Keratinocyte (primary cell): ENCODE measurements around the gene SCPEP1. TPM values are rescaled to one million over a fixed set of nuclear protein-coding genes. Genes with fewer than 3 reads are reported as not detected.

ENCODE experiments used
- DNase-seq: peaks from one replicate; pipeline ENCODE4 v3.0.0-alpha.2; 2011; ENCODE audit warnings: low read depth, missing footprints, low spot score
- FAIRE-seq: peaks from 2 replicates; lab custom pipeline; 2011; peaks lifted over from hg19 to GRCh38; lab: Jason Lieb, UNC
- H2AFZ ChIP-seq: 2 replicates; pipeline ENCODE4 v1.6.0; 2012; ENCODE audit warnings: low read length, control low read depth, inconsistent platforms; ENCODE audit not compliant: control insufficient read depth
- H3K27ac ChIP-seq: 2 replicates; pipeline ENCODE4 v1.5.1; 2011; ENCODE audit warnings: low read length; ENCODE audit not compliant: control insufficient read depth, insufficient read depth
- H3K27me3 ChIP-seq: 3 replicates; pipeline ENCODE4 v1.6.0; 2011; ENCODE audit warnings: low read length; ENCODE audit not compliant: control insufficient read depth, insufficient read depth; ENCODE audit errors: extremely low read depth
- H3K36me3 ChIP-seq, 2 experiments: 2 replicates in 1 of 2; 3 replicates in 1 of 2; pipeline ENCODE4 v1.5.1; 2011; ENCODE audit warnings: low read length in 2 of 2, mild to moderate bottlenecking in 1 of 2; ENCODE audit not compliant: control insufficient read depth in 2 of 2, insufficient read depth in 2 of 2; ENCODE audit errors: extremely low read depth in 1 of 2
- H3K4me1 ChIP-seq: 3 replicates; pipeline ENCODE4 v1.5.1; 2011; ENCODE audit warnings: low read length; ENCODE audit not compliant: control insufficient read depth, insufficient read depth; ENCODE audit errors: extremely low read depth
- H3K4me2 ChIP-seq: 3 replicates; pipeline ENCODE4 v1.6.0; 2011; ENCODE audit warnings: low read depth, low read length; ENCODE audit not compliant: control insufficient read depth, insufficient read depth; ENCODE audit errors: extremely low read depth
- H3K4me3 ChIP-seq, 3 experiments: fragments of 200-600 bp in 1 of 3; sonication (generic) in 1 of 3; 2 replicates in 2 of 3; 3 replicates in 1 of 3; pipeline ENCODE4 v1.5.1; 2011 to 2016; ENCODE audit warnings: low read length in 3 of 3, mild to moderate bottlenecking in 3 of 3, control low read depth in 2 of 3, inconsistent platforms in 1 of 3, low read depth in 1 of 3, mixed read lengths in 1 of 3, mixed run types in 1 of 3, moderate library complexity in 1 of 3; ENCODE audit not compliant: control insufficient read depth in 2 of 3, insufficient read depth in 2 of 3; ENCODE audit errors: extremely low read depth in 1 of 3
- H3K79me2 ChIP-seq: 2 replicates; pipeline ENCODE4 v1.6.0; 2012; ENCODE audit warnings: low read length; ENCODE audit not compliant: control insufficient read depth, insufficient read depth
- H3K9ac ChIP-seq: 3 replicates; pipeline ENCODE4 v1.6.0; 2011; ENCODE audit warnings: low read length; ENCODE audit not compliant: control insufficient read depth, insufficient read depth; ENCODE audit errors: extremely low read depth
- H3K9me1 ChIP-seq: 3 replicates; pipeline ENCODE4 v1.6.0; 2011; ENCODE audit warnings: low read length; ENCODE audit not compliant: control insufficient read depth, insufficient read depth; ENCODE audit errors: extremely low read depth
- H3K9me3 ChIP-seq: 2 replicates; pipeline ENCODE4 v1.5.1; 2012; ENCODE audit warnings: low read depth, low read length; ENCODE audit not compliant: control insufficient read depth
- H4K20me1 ChIP-seq: 3 replicates; pipeline ENCODE4 v1.6.0; 2011; ENCODE audit warnings: low read length; ENCODE audit not compliant: control insufficient read depth, insufficient read depth; ENCODE audit errors: extremely low read depth
- EZH2 ChIP-seq: IDR thresholded peaks from one replicate; pipeline ENCODE4 v1.6.1; 2012; ENCODE audit warnings: inconsistent platforms, mild to moderate bottlenecking, low read length, moderate library complexity
- dilution Hi-C: fragments of 300-500 bp; cut with MboI; formaldehyde crosslinking; loops from one replicate; pipeline ENCODE4 v1.7.0; 2020; ENCODE audit warnings: low sequenced_read_pairs; ENCODE audit not compliant: extremely low pct_ligation_motif_present
- polyA plus RNA-seq, 5 experiments: library from polyadenylated mRNA; depleted of rRNA in 3 of 5; stranded (reverse) in 3 of 5; stranded (forward) in 1 of 5; unstranded in 1 of 5; fragments of >200 nt; gene quantifications; 1 replicate in 1 of 5; 2 replicates in 3 of 5; 3 replicates in 1 of 5; pipeline versions ENCODE4 v1.2.1 to v1.2.3, GENCODE V29; 2011 to 2012; ENCODE audit warnings: missing spikeins in 2 of 5, low read depth in 1 of 5, low replicate concordance in 1 of 5
- TF ChIP-seq, protein P1 (sequence below), 3 experiments: IDR thresholded peaks in 1 of 3; conservative IDR thresholded peaks in 1 of 3; optimal IDR thresholded peaks in 1 of 3; 2 replicates in 2 of 3; 3 replicates in 1 of 3; pipeline versions ENCODE3 to v1.5.1; 2011; ENCODE audit warnings: low read length in 3 of 3, mild to moderate bottlenecking in 3 of 3, moderate library complexity in 2 of 3, control low read depth in 1 of 3, inconsistent platforms in 1 of 3; ENCODE audit not compliant: insufficient read depth in 2 of 3; ENCODE audit errors: extremely low read depth in 1 of 3

SCPEP1 gene
- polyA plus RNA-seq, 1 donor (not counting 4 experiments of a cell fraction or from before 2014, with no cell fraction given) = 34.4 TPM

DNA sequence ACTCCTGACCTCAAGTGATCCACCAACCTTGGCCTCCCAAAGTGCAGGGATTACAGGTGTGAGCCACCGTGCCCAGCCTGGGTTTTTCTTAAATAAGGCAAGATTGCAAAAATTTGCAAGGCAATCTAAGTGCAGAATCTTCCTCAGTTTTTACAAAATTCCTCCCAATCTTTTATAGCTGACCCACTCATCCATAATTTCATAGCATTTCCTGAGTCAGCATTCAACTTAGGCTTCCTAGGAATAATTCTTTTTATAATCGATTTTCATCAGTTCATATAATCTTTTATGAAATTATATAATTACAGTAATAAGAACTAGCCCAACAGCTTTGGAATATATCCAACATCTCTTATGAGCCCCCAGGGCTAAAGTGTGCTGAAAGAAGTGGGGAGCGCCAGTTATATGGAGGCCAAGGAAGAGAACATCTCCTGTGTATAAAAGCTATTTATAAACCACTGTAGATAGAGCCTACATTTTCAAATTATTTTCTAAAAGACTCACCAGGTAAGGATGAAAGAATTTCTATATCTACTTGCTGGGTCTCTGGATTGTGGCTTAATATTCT is 31.9 kb upstream of the SCPEP1 start:
- Histone ChIP-seq H3K79me2 (peaks cover 4% of the 10 kb centered on the region), H3K9me3 (no peaks in the 10 kb centered on the region), H3K36me3 (peaks cover 10% of the 10 kb centered on the region in 2 experiments), H3K27me3 (no peaks in the 10 kb centered on the region), H4K20me1 (no peaks in the 10 kb centered on the region), H3K9me1 (no peaks in the 10 kb centered on the region), H3K9ac (no peak overlapping the region), H3K4me1 (no peaks in the 10 kb centered on the region), H2AFZ (no peak overlapping the region), H3K4me2 (no peak overlapping the region), H3K27ac (no peak overlapping the region), H3K4me3 (no peak overlapping the region)
- DNase-seq (no peak), FAIRE-seq (no peak)
- no peak for TF ChIP-seq EZH2
- TF ChIP-seq, protein P1, sequence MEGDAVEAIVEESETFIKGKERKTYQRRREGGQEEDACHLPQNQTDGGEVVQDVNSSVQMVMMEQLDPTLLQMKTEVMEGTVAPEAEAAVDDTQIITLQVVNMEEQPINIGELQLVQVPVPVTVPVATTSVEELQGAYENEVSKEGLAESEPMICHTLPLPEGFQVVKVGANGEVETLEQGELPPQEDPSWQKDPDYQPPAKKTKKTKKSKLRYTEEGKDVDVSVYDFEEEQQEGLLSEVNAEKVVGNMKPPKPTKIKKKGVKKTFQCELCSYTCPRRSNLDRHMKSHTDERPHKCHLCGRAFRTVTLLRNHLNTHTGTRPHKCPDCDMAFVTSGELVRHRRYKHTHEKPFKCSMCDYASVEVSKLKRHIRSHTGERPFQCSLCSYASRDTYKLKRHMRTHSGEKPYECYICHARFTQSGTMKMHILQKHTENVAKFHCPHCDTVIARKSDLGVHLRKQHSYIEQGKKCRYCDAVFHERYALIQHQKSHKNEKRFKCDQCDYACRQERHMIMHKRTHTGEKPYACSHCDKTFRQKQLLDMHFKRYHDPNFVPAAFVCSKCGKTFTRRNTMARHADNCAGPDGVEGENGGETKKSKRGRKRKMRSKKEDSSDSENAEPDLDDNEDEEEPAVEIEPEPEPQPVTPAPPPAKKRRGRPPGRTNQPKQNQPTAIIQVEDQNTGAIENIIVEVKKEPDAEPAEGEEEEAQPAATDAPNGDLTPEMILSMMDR (optimal IDR thresholded peaks at IDR 0.05 in 1 of 3, IDR thresholded peaks at IDR 0.05 in 1 of 3, conservative IDR thresholded peaks at IDR 0.05 in 1 of 3; ENCODE audit: extremely low read depth in 1 of 3, insufficient read depth in 2 of 3, low read length in 3 of 3) = no peak
- dilution Hi-C loops = no loop called here

DNA sequence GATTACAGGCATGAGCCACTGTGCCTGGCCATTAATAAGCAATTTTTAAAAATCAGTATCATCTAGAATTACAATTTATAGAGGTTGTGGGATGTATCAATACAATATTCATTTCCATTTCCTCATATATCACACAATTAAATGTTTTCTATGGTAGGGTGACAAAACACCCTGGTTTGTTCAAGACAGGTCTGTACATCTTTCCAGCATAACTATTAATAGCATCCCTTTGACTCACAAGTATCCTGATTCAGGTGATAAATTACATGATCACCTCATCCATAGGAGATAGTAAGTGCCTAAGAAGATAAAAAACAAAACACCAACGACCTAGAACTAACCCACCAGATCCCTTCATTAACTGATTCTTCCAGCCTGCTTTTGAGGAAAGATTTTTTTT is 30.2 kb upstream of the SCPEP1 start:
- no peaks in the 10 kb centered on the region for H4K20me1 ChIP-seq
- no peak overlapping the region for H2AFZ ChIP-seq
- no peaks in the 10 kb centered on the region for H3K9me1 ChIP-seq
- FAIRE-seq (no peak), DNase-seq (no peak)
- TF ChIP-seq, protein P1 (optimal IDR thresholded peaks at IDR 0.05 in 1 of 3, IDR thresholded peaks at IDR 0.05 in 1 of 3, conservative IDR thresholded peaks at IDR 0.05 in 1 of 3; ENCODE audit: extremely low read depth in 1 of 3, insufficient read depth in 2 of 3, low read length in 3 of 3) = no peak
- TF ChIP-seq EZH2 = no peak
- H3K4me1 ChIP-seq = no peaks in the 10 kb centered on the region
- H3K9me3 ChIP-seq = no peaks in the 10 kb centered on the region
- no peak overlapping the region for H3K4me3 ChIP-seq
- H3K27ac ChIP-seq = no peak overlapping the region
- H3K9ac ChIP-seq = no peak overlapping the region
- dilution Hi-C loops = no loop called here
- peaks cover 6 to 10% of the 10 kb centered on the region in 2 experiments for H3K36me3 ChIP-seq
- H3K27me3 ChIP-seq = no peaks in the 10 kb centered on the region
- H3K79me2 ChIP-seq = peaks cover 8% of the 10 kb centered on the region
- no peak overlapping the region for H3K4me2 ChIP-seq
